ENCODE measurements around the gene ZNF414. TPM values are rescaled to one million over a fixed set of nuclear protein-coding genes. Genes with fewer than 3 reads are reported as not detected.

ZNF414 gene
- total and polyA plus RNA-seq, 10 of the 15 experiments (the other 5 are each of a cell fraction or from before 2014, with no cell fraction given), result 0.16 to 23.7 (median 5.3) TPM; not detected in 1

GRCh38 chr19:8531470-8531869 lies 17.5 kb upstream of the ZNF414 start:
- no peaks in the 10 kb centered on the region for H4K20me1 ChIP-seq (ENCODE audit: control insufficient read depth, insufficient read depth)
- H3K9me3 ChIP-seq (replicated peaks; ENCODE audit: control insufficient read depth, insufficient read depth, low read length), result no peaks in the 10 kb centered on the region; the same call in 2 of the 3 replicates
- in situ Hi-C loops (cut with MboI), result no loop called here
- no peak overlapping the region for H2AFZ ChIP-seq (ENCODE audit: control insufficient read depth, low read depth, low read length)
- intact Hi-C loops (cut with micrococcal nuclease; ENCODE audit: unreplicated experiment), result no loop called here
- ChIA-PET SMC1A (ENCODE audit: uncharacterized antibody, unreplicated experiment) (interaction anchor here (1.2 kb wide), 1 partner anchor 39 kb away, joined by 3 read pairs; no protein-coding TSS in a partner anchor), CTCF (no interaction called here), POLR2A (no interaction called here), RAD21 (ENCODE audit: unreplicated experiment) (no interaction called here)
- no peak overlapping the region for H3K9ac ChIP-seq (ENCODE audit: control insufficient read depth, insufficient read depth, low read length)
- no peaks in the 10 kb centered on the region for H3K27me3 ChIP-seq (replicated peaks in 1 of 2; ENCODE audit: control insufficient read depth in 2 of 2, insufficient read depth in 2 of 2, low read length in 1 of 2)
- 69% methylated on average over 7 of the region's 7 CpGs for WGBS (ENCODE audit: insufficient coverage, insufficient replicate concordance, low lambda C conversion rate, missing lambda C conversion rate)
- DNase-seq (ENCODE audit: low read depth, low spot score) (no peak), FAIRE-seq (no peak), ATAC-seq (no peak)
- H3K4me3 ChIP-seq, result no peak overlapping the region
- no peak overlapping the region for H3K4me2 ChIP-seq (ENCODE audit: control insufficient read depth, insufficient read depth)
- no peaks in the 10 kb centered on the region for H3K36me3 ChIP-seq (ENCODE audit: control insufficient read depth in 2 of 2, insufficient read depth in 2 of 2, low read length in 1 of 2)
- H3K4me1 ChIP-seq (ENCODE audit: control insufficient read depth, insufficient read depth, low read length), result no peaks in the 10 kb centered on the region
- TF ChIP-seq ETV6 (conservative IDR thresholded peaks at IDR 0.05 in 1 of 2, IDR thresholded peaks at IDR 0.05 in 1 of 2; ENCODE audit: borderline replicate concordance in 1 of 2, low read depth in 1 of 2), result no peak
- no peak overlapping the region for H3K27ac ChIP-seq (ENCODE audit: control insufficient read depth, insufficient read depth)
- H3K79me2 ChIP-seq (ENCODE audit: control insufficient read depth, insufficient read depth, low read length), result no peaks in the 10 kb centered on the region
- no TSS peak for BruUV-seq (replicated peaks)

GRCh38 chr19:8530061-8530679 lies 16.2 kb upstream of the ZNF414 start:
- ChIA-PET CTCF (no interaction called here), RAD21 (ENCODE audit: unreplicated experiment) (no interaction called here), POLR2A (no interaction called here), SMC1A (ENCODE audit: uncharacterized antibody, unreplicated experiment) (interaction anchor here (1.2 kb wide), 1 partner anchor 41 kb away, joined by 3 read pairs; no protein-coding TSS in a partner anchor)
- Histone ChIP-seq H4K20me1 (ENCODE audit: control insufficient read depth, insufficient read depth) (no peaks in the 10 kb centered on the region), H3K9ac (ENCODE audit: control insufficient read depth, insufficient read depth, low read length) (no peak overlapping the region), H3K9me3 (replicated peaks; ENCODE audit: control insufficient read depth, insufficient read depth, low read length) (no peaks in the 10 kb centered on the region; the same call in 2 of the 3 replicates), H3K27me3 (replicated peaks in 1 of 2; ENCODE audit: control insufficient read depth in 2 of 2, insufficient read depth in 2 of 2, low read length in 1 of 2) (no peaks in the 10 kb centered on the region), H3K4me2 (ENCODE audit: control insufficient read depth, insufficient read depth) (no peak overlapping the region), H3K27ac (ENCODE audit: control insufficient read depth, insufficient read depth) (no peak overlapping the region), H3K36me3 (ENCODE audit: control insufficient read depth in 2 of 2, insufficient read depth in 2 of 2, low read length in 1 of 2) (no peaks in the 10 kb centered on the region), H2AFZ (ENCODE audit: control insufficient read depth, low read depth, low read length) (no peak overlapping the region), H3K4me3 (no peak overlapping the region), H3K79me2 (ENCODE audit: control insufficient read depth, insufficient read depth, low read length) (no peaks in the 10 kb centered on the region), H3K4me1 (ENCODE audit: control insufficient read depth, insufficient read depth, low read length) (no peaks in the 10 kb centered on the region)
- no peak for TF ChIP-seq SMAD1 (IDR thresholded peaks at IDR 0.05; ENCODE audit: low read depth, partially characterized antibody)
- TF ChIP-seq PRDM15 (CRISPR knock-in tag; IDR thresholded peaks at IDR 0.05), result no peak
- no peak for TF ChIP-seq PML (IDR thresholded peaks at IDR 0.05; ENCODE audit: low read length)
- TF ChIP-seq MAX (IDR thresholded peaks at IDR 0.05; ENCODE audit: low read depth, low read length), result no peak
- intact Hi-C loops (cut with micrococcal nuclease; ENCODE audit: unreplicated experiment), result no loop called here
- no peak for DNase-seq (ENCODE audit: low read depth, low spot score)
- BruUV-seq (replicated peaks), result no TSS peak
- in situ Hi-C loops (cut with MboI), result no loop called here
- ATAC-seq, result no peak
- no peak for FAIRE-seq
- 92% methylated on average over 17 of the region's 35 CpGs for WGBS (ENCODE audit: insufficient coverage, insufficient replicate concordance, low lambda C conversion rate, missing lambda C conversion rate)

Data from GM12878 (cell line).